GM13976 (cell line): ENCODE measurements around the gene BEND3.
"Not testable (repeated sequence)": the region's sequence is repeated elsewhere in the genome, so short reads cannot be mapped to it uniquely, and the experiment has no call there.

ENCODE experiments used
- DNase-seq: peaks from one replicate; pipeline ENCODE4 v3.0.0; 2012; ENCODE audit warnings: low spot score
- CTCF ChIP-seq: IDR thresholded peaks from 2 replicates; pipeline ENCODE4 v1.5.1; 2012; ENCODE audit warnings: borderline replicate concordance, mild to moderate bottlenecking; ENCODE audit not compliant: insufficient read depth; ENCODE audit errors: extremely low read depth, missing control alignments, control extremely low read depth
- in situ Hi-C: fragments of 300-500 bp; cut with MboI; formaldehyde crosslinking; loops from one replicate; pipeline ENCODE4 v1.12.0; 2022; ENCODE audit warnings: low sequenced_read_pairs, mixed read lengths, inconsistent platforms; ENCODE audit not compliant: unreplicated experiment

BEND3 gene

GRCh38 chr6:107103082-107103481 is 12.2 kb downstream of the BEND3 start:
- TF ChIP-seq CTCF: no peak
- in situ Hi-C loops: no loop called here
- DNase-seq: no peak

GRCh38 chr6:107102414-107102805 is 12.9 kb downstream of the BEND3 start:
- no peak for TF ChIP-seq CTCF
- DNase-seq: no peak

GRCh38 chr6:107101686-107102413 is 13.5 kb downstream of the BEND3 start:
- DNase-seq: no peak
- in situ Hi-C loops: no loop called here
- no peak for TF ChIP-seq CTCF

More at GRCh38 chr6:107102414-107102805, 12.9 kb downstream of the BEND3 start:
- in situ Hi-C loops: no loop called here

- no peak for TF ChIP-seq CTCF
- in situ Hi-C loops: no loop called here
- no peak for DNase-seq
These were observed 14.1 kb downstream of the BEND3 start for GRCh38 chr6:107101211-107101610.

- in situ Hi-C loops: no loop called here
- no peak for TF ChIP-seq CTCF
- DNase-seq: no peak
These were observed 16.6 kb downstream of the BEND3 start for GRCh38 chr6:107098436-107099307.

GRCh38 chr6:107084459-107084858 is 30.9 kb downstream of the BEND3 start:
- DNase-seq: not testable (repeated sequence)

GRCh38 chr6:107083921-107084320 is 31.4 kb downstream of the BEND3 start:
- no peak for TF ChIP-seq CTCF
- in situ Hi-C loops: no loop called here
- no peak for DNase-seq

More at GRCh38 chr6:107084459-107084858, 30.9 kb downstream of the BEND3 start:
- in situ Hi-C loops: not testable (repeated sequence)
